ENCODE results near the gene TMEM26. TPM values are rescaled to one million over a fixed set of nuclear protein-coding genes. Genes with fewer than 3 reads are reported as not detected.

The TMEM26 gene
- total and polyA plus RNA-seq, 2 of the 8 experiments (the other 6 are each of a cell fraction or from before 2014, with no cell fraction given): 1.6 to 2.8 TPM

GRCh38 chr10:61448841-61449600 lies 4.2 kb downstream of the TMEM26 start:
- no peak overlapping the region for H4K91ac ChIP-seq (replicated peaks; ENCODE audit: insufficient read length, low read length)
- no peak overlapping the region for H2BK15ac ChIP-seq (ENCODE audit: low read length)
- H2BK20ac ChIP-seq (ENCODE audit: low read length): no peak overlapping the region
- H3K36me3 ChIP-seq (ENCODE audit: control insufficient read depth in 2 of 4, insufficient read depth in 4 of 4, low read length in 3 of 4): no peaks in the 10 kb centered on the region
- peaks cover 0 to 19% (median 13%) of the 10 kb centered on the region in 4 experiments; a peak in 5 of 7 replicates for H3K27me3 ChIP-seq (replicated peaks in 1 of 4; ENCODE audit: control insufficient read depth in 3 of 4, extremely low read depth in 1 of 4, insufficient read depth in 3 of 4, low read length in 3 of 4)
- H3K23me2 ChIP-seq (ENCODE audit: low read depth, low read length): peaks cover 15% of the 10 kb centered on the region
- H3K14ac ChIP-seq (ENCODE audit: insufficient read length): no peak overlapping the region
- H3K27ac ChIP-seq (ENCODE audit: low read depth, low read length): no peak overlapping the region
- no peak overlapping the region for H3K56ac ChIP-seq (replicated peaks; ENCODE audit: insufficient read length, low read depth, low read length)
- no peak overlapping the region for H3K4me3 ChIP-seq (ENCODE audit: extremely low read depth in 1 of 4, insufficient read depth in 2 of 4, low read depth in 3 of 4, low read length in 4 of 4)
- ChIA-PET CTCF (ENCODE audit: partially characterized antibody) (interaction anchor here (0.7 kb wide), 1 partner anchor 760 kb away, joined by 3 read pairs; no protein-coding TSS in a partner anchor), POLR2A (ENCODE audit: partially characterized antibody) (no interaction called here)
- no peak overlapping the region for H3K4ac ChIP-seq (replicated peaks; ENCODE audit: insufficient read length, low read depth, low read length)
- no peak overlapping the region for H4K5ac ChIP-seq (ENCODE audit: insufficient read length, low read depth, low read length)
- H3K79me1 ChIP-seq (ENCODE audit: low read depth, low read length): no peaks in the 10 kb centered on the region
- H4K20me1 ChIP-seq (replicated peaks in 1 of 2; ENCODE audit: control insufficient read depth in 1 of 2, insufficient read depth in 2 of 2, low read length in 2 of 2): no peaks in the 10 kb centered on the region
- H2BK5ac ChIP-seq (ENCODE audit: low read depth, low read length): no peak overlapping the region
- FAIRE-seq (no peak), DNase-seq (ENCODE audit: low read depth in 1 of 2, low spot score in 2 of 2) (no peak)
- H3K4me1 ChIP-seq (replicated peaks in 1 of 4; ENCODE audit: control insufficient read depth in 3 of 4, insufficient read depth in 4 of 4, low read length in 3 of 4): peaks cover 1 to 6% (median 4%) of the 10 kb centered on the region in 4 experiments; a peak in 5 of 7 replicates
- H2BK12ac ChIP-seq (ENCODE audit: low read depth, low read length): no peak overlapping the region
- H3K9ac ChIP-seq (replicated peaks in 1 of 4; ENCODE audit: extremely low read depth in 1 of 4, low read depth in 3 of 4, low read length in 3 of 4): no peak overlapping the region
- H2AFZ ChIP-seq (ENCODE audit: low read length): no peak overlapping the region
- H3K4me2 ChIP-seq (ENCODE audit: insufficient read depth in 1 of 2, low read depth in 2 of 2, low read length in 2 of 2): no peak overlapping the region
- H3K9me3 ChIP-seq (ENCODE audit: insufficient read depth in 2 of 2, low read depth in 1 of 2, low read length in 1 of 2): no peaks in the 10 kb centered on the region
- H2AK5ac ChIP-seq (ENCODE audit: low read depth, low read length): no peak overlapping the region
- no peak overlapping the region for H3K18ac ChIP-seq (ENCODE audit: extremely low read depth, low read length)
- H2BK120ac ChIP-seq (replicated peaks; ENCODE audit: low read depth, low read length): no peak overlapping the region
- peaks cover 0 to 3% of the 10 kb centered on the region in 2 experiments; a peak in 1 of 4 replicates for H3K79me2 ChIP-seq (ENCODE audit: control insufficient read depth in 1 of 2, insufficient read depth in 2 of 2, low read length in 2 of 2)
- 81% methylated on average over 5 of the region's 5 CpGs; no CpG with 5 or more reads in 1 of the 2 experiments for WGBS, 2 experiments (ENCODE audit: extremely low coverage in 1 of 2, insufficient coverage in 1 of 2, insufficient read length in 1 of 2, insufficient replicate concordance in 2 of 2, low coverage in 1 of 2, low lambda C conversion rate in 2 of 2, missing lambda C conversion rate in 1 of 2)
- H4K8ac ChIP-seq (ENCODE audit: extremely low read depth, insufficient read depth, low read length): no peak overlapping the region
- H3K23ac ChIP-seq (ENCODE audit: insufficient read length): no peak overlapping the region
- TF ChIP-seq TCF12 (IDR thresholded peaks at IDR 0.05; ENCODE audit: low read depth, low read length) (no peak), GTF2F1 (IDR thresholded peaks at IDR 0.05; ENCODE audit: borderline replicate concordance, low read depth, low read length) (no peak), CREB1 (IDR thresholded peaks at IDR 0.05) (no peak), RAD21 (IDR thresholded peaks at IDR 0.05 in 1 of 2, conservative IDR thresholded peaks at IDR 0.05 in 1 of 2; ENCODE audit: low read depth in 2 of 2, low read length in 2 of 2) (no peak)
